ENCODE data around the gene TSPYL1. TPM values are rescaled to one million over a fixed set of nuclear protein-coding genes. Genes with fewer than 3 reads are reported as not detected.

The TSPYL1 gene
- total RNA-seq, 2 donors from 2014 or later = 82.9 to 94.3 TPM

- intact Hi-C loops (cut with DNase I) = no loop called here
- Histone ChIP-seq H3K4me3 (no peak overlapping the region), H3K9ac (ENCODE audit: low read depth in 2 of 2, low read length in 2 of 2) (no peak overlapping the region), H3K27ac (no peak overlapping the region), H3K36me3 (no peaks in the 10 kb centered on the region), H3K9me3 (no peaks in the 10 kb centered on the region), H3K27me3 (no peaks in the 10 kb centered on the region), H3K4me1 (no peaks in the 10 kb centered on the region)
- no peak for DNase-seq
- no peak for TF ChIP-seq CTCF (IDR thresholded peaks at IDR 0.05)
These were observed 21.2 kb downstream of the TSPYL1 start for GRCh38 chr6:116258520-116258919.

DNA sequence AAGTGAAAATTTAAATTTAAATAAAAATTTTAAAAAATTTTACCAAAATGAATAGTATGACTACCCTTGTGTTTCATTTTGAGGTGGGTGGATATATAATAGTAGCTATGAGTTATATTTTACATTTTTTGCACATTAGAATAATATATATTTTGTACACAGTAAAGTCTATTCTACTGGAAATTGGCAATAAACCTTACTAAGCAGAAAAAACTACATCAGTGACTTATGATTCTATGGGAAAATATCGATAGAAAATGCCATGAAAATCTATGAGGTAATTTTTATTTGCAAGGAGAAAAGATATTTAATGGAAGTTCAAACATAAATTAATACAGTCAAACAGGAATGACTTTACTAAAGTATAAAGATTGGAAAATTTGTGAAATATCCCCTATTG, 23.0 kb downstream of the TSPYL1 start:
- Histone ChIP-seq H3K9ac (ENCODE audit: low read depth in 2 of 2, low read length in 2 of 2) (no peak overlapping the region), H3K9me3 (no peaks in the 10 kb centered on the region), H3K4me3 (no peak overlapping the region), H3K36me3 (no peaks in the 10 kb centered on the region), H3K27me3 (no peaks in the 10 kb centered on the region), H3K4me1 (peaks cover 3% of the 10 kb centered on the region), H3K27ac (no peak overlapping the region)
- no peak for TF ChIP-seq CTCF (IDR thresholded peaks at IDR 0.05)
- intact Hi-C loops (cut with DNase I) = no loop called here
- DNase-seq = no peak

DNA sequence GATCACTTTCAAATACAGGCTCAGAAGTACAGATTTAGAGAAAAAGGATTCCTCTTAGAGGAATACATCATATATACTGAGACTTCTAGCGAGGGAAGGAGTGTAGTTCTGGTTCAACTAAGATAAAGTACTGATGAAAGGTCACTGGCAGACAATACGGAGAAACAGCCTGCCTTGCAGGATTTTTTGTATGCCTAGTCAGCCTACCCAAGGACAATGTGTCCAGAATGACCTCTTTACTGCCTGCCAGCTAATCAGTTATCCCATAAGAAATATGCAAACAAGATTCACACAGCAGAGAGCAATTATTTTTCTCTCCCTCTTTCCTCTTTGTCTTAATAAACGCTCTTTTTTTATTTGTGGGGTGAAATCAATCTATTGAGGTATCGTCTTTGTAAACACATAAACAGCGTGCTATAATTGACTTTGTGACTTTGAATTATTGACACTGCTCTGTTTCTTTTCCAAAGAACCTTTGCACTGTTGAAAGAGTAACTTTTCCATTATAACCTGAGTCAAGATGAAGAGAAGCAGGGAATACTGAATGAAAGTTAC, 24.4 kb downstream of the TSPYL1 start:
- Histone ChIP-seq H3K27ac (no peak overlapping the region), H3K9ac (ENCODE audit: low read depth in 2 of 2, low read length in 2 of 2) (peak overlapping the region in 1 of 2 donors; percentile 90), H3K4me1 (peaks cover 3% of the 10 kb centered on the region), H3K36me3 (no peaks in the 10 kb centered on the region), H3K9me3 (no peaks in the 10 kb centered on the region), H3K27me3 (no peaks in the 10 kb centered on the region), H3K4me3 (no peak overlapping the region)
- no peak for TF ChIP-seq CTCF (IDR thresholded peaks at IDR 0.05)
- intact Hi-C loops (cut with DNase I) = no loop called here
- no peak for DNase-seq

DNA sequence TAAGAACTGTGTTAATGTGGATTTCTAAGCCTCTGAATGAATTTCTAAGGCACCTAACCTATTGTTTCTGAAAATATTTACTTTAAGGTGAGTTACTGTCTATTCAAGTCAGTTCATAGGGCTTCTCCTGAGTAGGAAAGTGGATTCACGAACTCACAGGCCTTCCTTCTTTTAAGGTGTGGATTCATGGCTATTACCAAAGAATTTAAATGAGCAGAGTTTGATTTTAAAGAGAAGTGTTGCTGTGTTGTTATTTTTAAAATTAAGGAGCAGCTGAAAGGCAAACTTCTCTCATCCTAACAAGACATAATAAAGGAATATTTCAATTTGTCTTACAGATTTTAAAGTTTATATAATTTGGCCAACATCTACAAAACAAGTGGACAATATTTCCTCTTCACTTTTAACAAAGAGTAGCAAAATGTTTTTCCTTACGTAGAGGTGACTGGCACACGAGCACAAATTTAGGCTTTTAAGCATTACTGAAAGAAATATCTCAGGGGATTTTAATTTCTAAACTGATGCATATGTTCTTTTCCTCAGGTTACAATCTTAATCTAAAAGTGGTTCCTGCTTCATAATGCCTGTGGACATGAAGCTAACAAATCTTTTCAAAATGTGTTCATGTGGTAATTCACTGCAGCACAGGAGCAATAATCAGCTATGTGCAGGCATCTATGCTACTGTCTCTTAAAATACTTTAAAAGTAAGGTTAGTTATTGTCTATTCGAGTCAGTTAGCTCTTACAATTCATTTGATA, 25.3 kb downstream of the TSPYL1 start:
- no peaks in the 10 kb centered on the region for H3K27me3 ChIP-seq
- H3K4me1 ChIP-seq = peaks cover 3% of the 10 kb centered on the region
- TF ChIP-seq CTCF (IDR thresholded peaks at IDR 0.05) = no peak
- no peaks in the 10 kb centered on the region for H3K9me3 ChIP-seq
- DNase-seq = no peak
- intact Hi-C loops (cut with DNase I) = no loop called here
- peak overlapping the region; percentile 44 to 90 for H3K9ac ChIP-seq (ENCODE audit: low read depth in 2 of 2, low read length in 2 of 2)
- peak overlapping the region; percentile 81 for H3K4me3 ChIP-seq
- H3K27ac ChIP-seq = peak overlapping the region; percentile 63
- no peaks in the 10 kb centered on the region for H3K36me3 ChIP-seq

DNA sequence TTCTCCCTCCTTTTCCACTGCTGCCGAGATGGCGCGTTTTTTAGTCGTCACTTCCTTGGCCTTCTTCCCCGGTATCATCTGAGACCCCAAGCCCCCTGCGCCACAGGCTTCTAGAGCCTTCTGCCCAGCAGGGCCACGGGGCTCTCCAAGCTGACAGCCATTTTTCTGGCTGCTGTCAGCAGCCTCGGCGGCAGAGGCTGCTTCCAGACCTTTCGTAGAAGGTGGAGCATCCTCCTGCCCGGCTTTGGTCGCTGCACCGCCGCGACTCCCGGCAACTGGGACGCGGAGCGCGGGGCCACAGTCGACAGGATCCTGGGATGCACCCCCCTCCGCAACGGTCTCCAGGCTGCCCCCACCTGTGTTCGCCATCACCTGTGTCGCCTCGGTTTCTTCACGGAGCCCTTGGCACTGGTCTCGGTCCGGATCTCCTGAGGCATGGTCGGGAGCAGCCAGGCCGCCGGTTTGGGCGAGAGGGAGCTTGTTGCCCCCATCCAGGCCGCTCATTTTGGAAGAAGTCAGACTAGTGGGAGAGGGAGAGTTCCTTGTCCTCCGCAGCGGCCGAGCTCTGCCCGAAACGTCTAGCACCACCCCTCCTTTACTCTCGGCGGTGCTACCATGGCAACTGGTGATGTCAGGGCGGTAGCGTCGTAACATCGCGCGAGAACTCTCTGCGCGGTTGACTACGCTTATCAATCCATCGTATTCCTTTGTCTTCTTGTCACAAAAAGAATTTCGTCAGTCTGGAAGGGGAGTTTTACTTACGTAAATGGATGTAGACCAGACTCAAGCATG, 26.0 kb downstream of the TSPYL1 start, which contains the start of gene TSPYL4:
Gene TSPYL4 (minus strand): TSS at position 571 of the 792 bp plus-strand sequence. CDS start 67 bp downstream, at position 504.
- Histone ChIP-seq H3K36me3 (no peaks in the 10 kb centered on the region), H3K27ac (peak within 1 kb of the TSS; percentile 63), H3K4me1 (peaks cover 3% of the 10 kb centered on the region), H3K27me3 (no peaks in the 10 kb centered on the region), H3K9ac (ENCODE audit: low read depth in 2 of 2, low read length in 2 of 2) (peak within 1 kb of the TSS; percentile 84 to 90), H3K4me3 (peak within 1 kb of the TSS; percentile 81), H3K9me3 (no peaks in the 10 kb centered on the region)
- intact Hi-C loops (cut with DNase I) = no loop called here
- TF ChIP-seq CTCF (IDR thresholded peaks at IDR 0.05) = no peak
- DNase-seq = peak; percentile 96

Measured in colonic mucosa (tissue), 4 donors.